ENCODE data around the gene MYO9A. TPM values are rescaled to one million over a fixed set of nuclear protein-coding genes. Genes with fewer than 3 reads are reported as not detected.

The MYO9A gene
- total and polyA plus RNA-seq, 2 donors (not counting 1 experiment from before 2014, with no cell fraction given): 6.2 to 66.1 TPM

GRCh38 chr15:71841563-71841962, 276.4 kb downstream of the MYO9A start:
- Histone ChIP-seq H3K9ac (ENCODE audit: low read length) (no peak overlapping the region), H3K27ac (ENCODE audit: low read length in 2 of 2) (no peak overlapping the region), H2AFZ (ENCODE audit: insufficient read depth, low read depth, low read length, poor library complexity, severe bottlenecking) (no peak overlapping the region), H4K20me1 (ENCODE audit: control insufficient read depth, insufficient read depth, low read length, poor library complexity, severe bottlenecking) (no peaks in the 10 kb centered on the region), H3K4me2 (replicated peaks; ENCODE audit: low read depth, low read length, poor library complexity, severe bottlenecking) (no peak overlapping the region), H3K4me3 (ENCODE audit: control extremely low read depth in 1 of 5, extremely low read depth in 1 of 5, insufficient read depth in 1 of 5, low read depth in 2 of 5, low read length in 4 of 5) (no peak overlapping the region), H3K36me3 (replicated peaks in 1 of 2; ENCODE audit: control extremely low read depth in 1 of 2, control insufficient read depth in 1 of 2, extremely low read depth in 1 of 2, insufficient read depth in 2 of 2, low read length in 1 of 2) (peaks cover 2 to 14% of the 10 kb centered on the region in 2 experiments), H3K9me3 (ENCODE audit: control extremely low read depth in 1 of 3, control insufficient read depth in 2 of 3, insufficient read depth in 1 of 3, low read length in 2 of 3) (no peaks in the 10 kb centered on the region), H3K79me2 (ENCODE audit: control insufficient read depth, insufficient read depth, low read length) (no peaks in the 10 kb centered on the region), H3K27me3 (replicated peaks in 1 of 4; ENCODE audit: control extremely low read depth in 1 of 4, control insufficient read depth in 3 of 4, insufficient read depth in 4 of 4, low read length in 3 of 4) (no peaks in the 10 kb centered on the region), H3K4me1 (ENCODE audit: control insufficient read depth in 2 of 2, insufficient read depth in 2 of 2, low read length in 2 of 2) (no peaks in the 10 kb centered on the region)
- ATAC-seq (ENCODE audit: low read depth): no peak
- DNase-seq: no peak
- POLR2A ChIA-PET: no interaction called here
- intact Hi-C loops (cut with micrococcal nuclease): no loop called here
- Mint-ChIP-seq H3K27ac (no peak overlapping the region), H3K9me3 (ENCODE audit: insufficient read depth) (no peaks in the 10 kb centered on the region), H3K4me3 (no peak overlapping the region), H3K4me1 (no peaks in the 10 kb centered on the region), H3K27me3 (no peaks in the 10 kb centered on the region)
- TF ChIP-seq CTCF (IDR thresholded peaks at IDR 0.05): no peak
- no peak for TF ChIP-seq EZH2 (IDR thresholded peaks at IDR 0.05; ENCODE audit: borderline replicate concordance, insufficient read depth, low read depth, low read length, poor library complexity, severe bottlenecking)
- WGBS (ENCODE audit: insufficient coverage): no CpG with 5 or more reads among the region's 3 CpGs
- CTCF ChIA-PET: no interaction called here

- Histone ChIP-seq H3K4me2 (replicated peaks; ENCODE audit: low read depth, low read length, poor library complexity, severe bottlenecking) (no peak overlapping the region), H3K4me1 (ENCODE audit: control insufficient read depth in 2 of 2, insufficient read depth in 2 of 2, low read length in 2 of 2) (no peaks in the 10 kb centered on the region), H2AFZ (ENCODE audit: insufficient read depth, low read depth, low read length, poor library complexity, severe bottlenecking) (no peak overlapping the region), H3K4me3 (ENCODE audit: control extremely low read depth in 1 of 5, extremely low read depth in 1 of 5, insufficient read depth in 1 of 5, low read depth in 2 of 5, low read length in 4 of 5) (no peak overlapping the region), H3K27me3 (replicated peaks in 1 of 4; ENCODE audit: control extremely low read depth in 1 of 4, control insufficient read depth in 3 of 4, insufficient read depth in 4 of 4, low read length in 3 of 4) (no peaks in the 10 kb centered on the region), H3K27ac (ENCODE audit: low read length in 2 of 2) (no peak overlapping the region), H3K9ac (ENCODE audit: low read length) (no peak overlapping the region), H3K79me2 (ENCODE audit: control insufficient read depth, insufficient read depth, low read length) (no peaks in the 10 kb centered on the region), H3K36me3 (replicated peaks in 1 of 2; ENCODE audit: control extremely low read depth in 1 of 2, control insufficient read depth in 1 of 2, extremely low read depth in 1 of 2, insufficient read depth in 2 of 2, low read length in 1 of 2) (peaks cover 16 to 46% of the 10 kb centered on the region in 2 experiments), H4K20me1 (ENCODE audit: control insufficient read depth, insufficient read depth, low read length, poor library complexity, severe bottlenecking) (no peaks in the 10 kb centered on the region), H3K9me3 (ENCODE audit: control extremely low read depth in 1 of 3, control insufficient read depth in 2 of 3, insufficient read depth in 1 of 3, low read length in 2 of 3) (no peaks in the 10 kb centered on the region)
- Mint-ChIP-seq H3K4me3 (no peak overlapping the region), H3K9me3 (ENCODE audit: insufficient read depth) (no peaks in the 10 kb centered on the region), H3K27ac (no peak overlapping the region), H3K4me1 (no peaks in the 10 kb centered on the region), H3K27me3 (no peaks in the 10 kb centered on the region)
- ATAC-seq (ENCODE audit: low read depth): no peak
- POLR2A ChIA-PET: no interaction called here
- WGBS (ENCODE audit: insufficient coverage): no CpG with 5 or more reads among the region's 2 CpGs
- TF ChIP-seq CTCF (IDR thresholded peaks at IDR 0.05) (no peak), EZH2 (IDR thresholded peaks at IDR 0.05; ENCODE audit: borderline replicate concordance, insufficient read depth, low read depth, low read length, poor library complexity, severe bottlenecking) (no peak)
- intact Hi-C loops (cut with micrococcal nuclease): no loop called here
- CTCF ChIA-PET: interaction anchor here (0.6 kb wide), 1 partner anchor 344 kb away, joined by 3 read pairs; no protein-coding TSS in a partner anchor
- no peak for DNase-seq
Measured at GRCh38 chr15:71830981-71831380, 287.0 kb downstream of the MYO9A start.

Data from B cell (primary cell).